NCI-H2029 treated with DMSO at 0.1 percent for 48 hours (cell line): ENCODE measurements around the gene GART.

Experiments used
- DNase-seq: peaks from one replicate; lab custom pipeline; 2025; lab: John Stamatoyannopoulos, UW

Gene GART

DNA sequence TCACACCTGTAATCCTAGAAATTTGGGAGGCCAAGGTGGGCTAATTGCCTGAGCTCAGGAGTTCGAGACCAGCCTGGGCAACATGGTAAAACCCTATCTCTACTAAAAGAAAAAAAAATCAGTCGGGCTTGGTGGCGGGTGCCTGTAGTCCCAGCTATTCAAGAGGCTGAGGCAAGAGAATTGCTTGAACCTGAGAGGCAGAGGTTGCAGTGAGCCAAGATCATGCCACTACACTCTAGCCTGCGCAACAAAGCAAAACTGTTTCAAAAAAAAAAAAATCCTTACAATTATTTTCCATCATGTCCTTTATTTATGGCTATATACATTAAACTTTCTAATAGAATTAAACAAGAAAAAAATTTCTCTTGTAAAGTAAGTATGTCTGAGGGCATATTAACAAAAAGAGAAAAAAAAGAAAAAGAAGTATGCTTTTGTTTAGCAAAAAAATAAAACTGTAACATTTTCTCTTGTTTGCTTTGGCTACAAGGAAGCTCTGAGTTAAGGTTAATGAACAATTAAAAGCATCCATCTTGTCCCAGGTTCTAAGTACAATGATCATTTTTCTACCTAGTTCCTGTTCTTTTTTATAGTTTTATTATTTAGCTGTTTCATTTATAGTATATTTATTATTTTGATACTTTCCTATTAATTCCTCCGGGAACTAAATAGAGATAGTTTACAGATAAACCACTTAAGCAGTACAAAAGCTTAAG lies 80.2 kb downstream of the GART start:
- no peak for DNase-seq

- DNase-seq = no peak
These were observed 83.1 kb downstream of the GART start for GRCh38 chr21:33458861-33459260.

- no peak for DNase-seq
These were observed 86.1 kb downstream of the GART start for GRCh38 chr21:33455686-33456446.
